CD4-positive, alpha-beta T cell treated with Interleukin-10 for 1 hour (primary cell): ENCODE data around the gene CDC123.
A peak's percentile ranks its signal among the peaks of the same experiment; 100 is the strongest.
"Not testable (repeated sequence)": the region's sequence is repeated elsewhere in the genome, so short reads cannot be mapped to it uniquely, and the experiment has no call there.

Experiments
- DNase-seq: peaks from one replicate; pipeline ENCODE4 v3.0.0-alpha.2; 2020

The CDC123 gene

DNA sequence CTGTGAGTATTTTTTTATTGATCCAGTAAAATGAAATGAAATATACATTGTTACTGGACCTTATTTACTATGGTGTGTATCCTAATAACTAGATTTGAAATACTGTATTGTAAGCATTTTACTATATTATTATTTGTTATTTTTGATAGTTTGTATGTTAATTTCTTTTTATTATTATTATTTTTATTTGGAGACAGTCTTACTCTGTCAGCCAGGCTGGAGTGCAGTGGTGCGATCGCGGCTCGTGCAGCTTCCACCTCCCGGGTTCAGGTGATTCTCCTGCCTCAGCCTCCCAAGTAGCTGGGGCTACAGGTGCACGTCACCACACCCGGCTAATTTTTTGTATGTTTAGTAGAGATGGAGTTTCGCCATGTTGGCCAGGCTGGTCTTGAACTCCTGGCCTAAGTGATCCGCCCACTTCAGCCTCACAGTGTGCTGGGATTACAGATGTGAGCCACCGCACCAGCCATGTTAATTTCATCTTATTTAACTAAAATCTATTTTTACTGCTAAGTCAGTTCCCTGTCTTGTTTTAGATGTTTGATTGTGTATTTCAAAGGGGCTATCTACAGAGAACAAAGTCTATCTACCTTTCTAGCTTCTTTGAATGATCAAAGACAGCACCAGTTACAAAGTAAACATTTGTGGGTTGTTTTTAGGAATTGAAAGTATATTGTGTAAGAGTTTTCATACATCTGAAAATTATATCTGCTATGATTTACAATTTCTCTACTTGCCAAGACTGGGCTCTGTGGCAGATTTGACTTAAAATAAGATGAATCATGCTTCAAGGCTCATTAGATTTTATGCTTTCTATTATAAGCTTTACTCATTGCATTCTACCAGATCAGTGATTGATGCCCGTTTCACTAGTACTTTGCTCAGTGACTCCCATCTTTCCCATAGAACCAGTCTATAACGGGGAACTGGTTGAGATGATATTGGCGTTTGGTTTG lies 41.6 kb downstream of the CDC123 start:
- DNase-seq, result no peak

GRCh38 chr10:12238821-12239220 lies 42.8 kb downstream of the CDC123 start:
- no peak for DNase-seq

- DNase-seq, result no peak
Observed at GRCh38 chr10:12241810-12242529, 46.0 kb downstream of the CDC123 start.

DNA sequence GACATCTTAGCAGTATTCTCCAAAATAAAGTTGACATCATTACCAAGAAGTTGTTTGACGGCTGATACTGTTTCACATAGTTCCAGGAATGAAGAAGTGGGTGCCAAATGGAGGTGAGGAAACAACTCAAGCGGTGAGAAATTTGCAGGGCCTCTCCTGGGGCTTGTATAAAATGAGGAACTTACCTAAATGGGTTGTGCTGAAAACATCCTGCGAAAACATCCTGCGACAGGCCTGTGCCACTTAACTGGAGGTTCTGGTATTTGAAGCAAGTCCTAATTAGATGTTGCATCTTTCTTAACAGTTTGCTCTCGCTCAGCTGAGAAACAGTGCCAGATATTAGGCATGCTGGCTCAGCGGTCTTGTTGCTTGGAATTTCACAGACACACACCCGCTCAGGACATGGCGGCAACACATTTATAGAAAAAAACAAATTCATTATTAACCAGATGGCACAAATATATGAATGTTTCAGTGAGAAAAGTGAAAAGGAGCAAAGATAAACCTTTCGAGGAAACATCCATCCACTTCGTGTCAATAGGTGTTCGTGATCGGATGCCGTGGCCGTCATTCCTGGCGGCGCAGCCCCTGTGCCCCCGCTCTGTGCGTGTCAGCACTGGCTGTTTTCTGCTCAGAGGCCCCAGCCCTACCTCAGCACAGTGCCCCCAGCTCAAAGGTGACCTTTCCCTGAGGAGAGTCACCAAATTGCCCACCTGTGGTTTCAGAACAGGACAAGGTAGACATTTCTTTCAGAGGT lies 48.1 kb downstream of the CDC123 start:
- DNase-seq, result peak; percentile 28

DNA sequence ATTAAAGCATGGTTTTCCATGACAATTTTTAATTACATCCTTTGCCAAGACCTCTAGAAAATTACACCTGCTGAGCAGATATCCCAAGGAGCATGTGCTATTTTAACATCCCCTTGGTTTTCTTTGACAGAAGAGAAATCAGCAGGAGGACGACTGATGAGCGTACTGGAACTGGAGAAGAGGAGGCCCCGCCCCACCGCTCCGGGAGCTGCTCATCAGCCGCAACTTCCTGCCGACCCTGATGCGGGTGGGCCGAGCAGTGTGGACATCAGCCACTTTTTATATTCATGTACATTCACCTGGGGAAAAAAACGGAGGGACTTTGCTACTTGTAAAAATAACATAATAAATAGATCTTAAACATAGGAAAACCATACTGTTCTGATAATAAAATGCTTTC lies 54.2 kb downstream of the CDC123 start:
- DNase-seq, result no peak

DNA sequence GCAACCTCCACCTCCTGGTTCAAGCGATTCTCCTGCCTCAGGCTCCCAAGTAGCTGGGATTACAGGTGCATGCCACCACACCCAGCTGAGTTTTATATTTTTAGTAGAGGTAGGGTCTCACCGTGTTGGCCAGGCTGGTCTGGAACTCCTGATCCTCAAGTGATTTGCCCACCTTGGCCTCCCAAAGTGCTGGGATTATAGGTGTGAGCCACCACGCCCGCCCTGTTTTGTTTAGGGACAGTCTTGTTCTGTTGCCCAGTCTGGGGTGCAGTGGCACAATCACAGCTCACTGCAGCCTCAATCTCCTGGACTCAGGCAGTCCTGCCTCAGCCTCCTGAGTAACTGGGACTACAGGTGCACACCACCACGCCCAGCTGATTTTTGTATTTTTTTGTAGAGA lies 54.7 kb downstream of the CDC123 start:
- DNase-seq, result not testable (repeated sequence)

GRCh38 chr10:12251581-12251980 lies 55.6 kb downstream of the CDC123 start:
- no peak for DNase-seq

DNA sequence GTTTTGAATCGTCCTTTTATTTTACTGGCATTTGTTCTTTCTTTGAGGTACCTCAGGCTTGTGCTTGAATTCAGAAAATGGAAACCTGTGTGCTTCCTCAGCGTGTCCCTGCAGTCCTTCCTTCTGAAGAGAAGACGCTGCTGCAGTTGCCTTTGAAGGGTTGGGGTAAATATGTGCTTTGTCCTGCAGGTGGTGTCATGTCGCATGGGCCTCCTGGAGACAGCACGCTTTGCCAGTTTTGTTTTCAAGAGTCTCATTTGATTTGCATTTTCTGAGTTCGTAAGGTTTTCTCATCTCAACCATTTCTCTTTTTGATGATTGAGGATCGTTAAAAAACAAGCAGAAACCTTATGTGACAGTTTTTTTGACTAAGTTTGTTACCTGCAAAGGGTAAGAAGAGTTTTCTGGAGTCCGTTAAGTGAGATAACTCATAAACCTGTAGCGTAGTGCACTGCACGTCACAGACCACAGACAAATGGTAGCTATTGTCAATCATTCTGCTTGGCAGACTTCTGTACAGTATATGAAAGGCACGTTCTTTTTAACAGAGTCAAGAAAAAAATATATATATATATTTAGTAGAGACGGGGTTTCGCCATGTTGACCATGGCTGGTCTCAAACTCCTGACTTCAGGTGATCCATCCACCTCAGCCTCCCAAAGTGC lies 57.0 kb downstream of the CDC123 start:
- DNase-seq, result no peak

GRCh38 chr10:12255048-12255447 lies 59.1 kb downstream of the CDC123 start:
- no peak for DNase-seq

GRCh38 chr10:12259988-12260387 lies 64.0 kb downstream of the CDC123 start:
- DNase-seq, result no peak

DNA sequence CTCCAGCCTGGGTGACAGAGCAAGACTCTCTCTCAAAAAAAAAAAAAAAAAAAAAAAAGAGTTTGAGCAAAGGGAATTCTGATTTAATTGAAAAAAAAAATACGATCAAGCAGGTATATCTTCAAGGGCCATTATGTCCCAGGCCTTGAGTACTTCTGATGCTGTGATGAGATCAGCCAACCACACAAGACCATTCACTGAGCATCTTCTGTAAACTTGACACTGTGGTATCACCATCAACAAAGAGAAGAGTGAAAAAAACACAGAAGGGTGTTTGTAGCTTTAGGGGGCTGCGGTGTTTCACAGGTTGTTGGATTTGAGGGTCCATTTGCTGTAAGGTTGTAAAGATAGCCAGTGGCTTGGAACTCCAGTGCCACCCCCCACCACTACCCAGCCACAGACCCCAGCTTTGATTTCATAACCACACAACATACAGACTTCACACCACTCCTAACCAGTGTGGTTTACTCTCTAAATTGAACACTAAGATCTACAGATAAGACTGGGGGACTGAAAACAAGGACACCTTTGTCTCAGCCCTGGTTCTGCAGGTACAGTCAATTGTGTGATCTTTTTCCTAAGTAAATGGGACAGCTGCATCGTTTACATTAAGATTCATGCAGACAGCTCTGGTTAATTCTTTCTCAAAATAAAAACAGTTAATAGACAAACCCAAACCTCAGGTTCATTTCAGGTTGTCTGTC lies 66.4 kb downstream of the CDC123 start:
- peak; percentile 19 for DNase-seq

DNA sequence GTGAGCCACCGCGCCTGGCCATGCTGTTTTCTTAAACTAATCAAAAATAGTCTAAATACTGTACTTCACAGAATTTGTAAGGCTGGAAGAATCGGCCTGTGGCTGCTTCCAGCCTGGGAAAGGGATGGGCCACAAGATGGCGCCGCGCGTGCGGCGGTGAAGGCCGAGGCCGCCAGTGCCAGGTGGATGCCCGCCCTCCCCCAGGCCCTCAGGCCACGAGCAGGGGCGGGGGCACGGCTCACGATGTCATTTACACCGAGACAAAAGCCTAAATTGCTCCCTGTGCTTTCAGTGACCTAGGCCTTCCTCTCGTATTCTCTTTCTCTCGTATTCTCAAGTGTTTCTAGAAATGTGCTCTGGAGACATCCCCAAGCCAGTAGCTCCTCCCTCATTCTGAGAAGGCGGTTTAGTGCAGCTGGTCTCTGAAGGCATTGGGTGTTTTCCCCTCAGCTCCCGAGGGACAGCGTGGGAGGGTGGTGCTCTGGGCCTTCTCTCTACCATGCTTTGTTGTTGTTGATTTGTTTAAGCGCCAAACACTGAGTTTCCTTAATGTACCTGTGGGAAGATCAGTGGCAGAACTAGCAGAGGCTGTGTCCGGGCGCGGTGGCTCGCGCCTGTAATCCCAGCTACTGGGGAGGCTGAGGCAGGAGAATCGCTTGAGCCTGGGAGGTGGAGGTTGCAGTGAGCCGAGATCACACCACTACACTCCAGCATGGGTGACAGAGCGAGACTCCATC lies 68.4 kb downstream of the CDC123 start:
- peak; percentile 70 for DNase-seq

DNA sequence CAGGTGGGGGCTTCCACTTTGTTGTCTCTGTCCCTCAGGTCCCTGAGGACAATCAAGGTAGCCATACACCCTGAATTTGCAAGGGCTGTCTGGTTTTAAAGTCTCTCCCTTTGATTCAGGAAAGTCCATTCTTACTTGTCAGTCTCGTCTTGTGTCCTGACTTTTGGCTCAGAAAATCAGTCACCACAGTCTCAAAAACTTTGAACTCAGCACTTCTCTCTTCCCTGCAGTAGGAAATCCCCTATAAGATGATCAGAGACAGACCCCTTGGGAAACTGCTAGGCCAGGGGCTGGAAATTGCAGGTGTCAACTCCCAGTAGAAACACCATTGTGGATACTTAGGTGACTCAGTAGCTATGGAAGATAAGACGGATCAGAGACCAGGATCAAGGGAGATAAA lies 73.1 kb downstream of the CDC123 start:
- DNase-seq, result no peak

DNA sequence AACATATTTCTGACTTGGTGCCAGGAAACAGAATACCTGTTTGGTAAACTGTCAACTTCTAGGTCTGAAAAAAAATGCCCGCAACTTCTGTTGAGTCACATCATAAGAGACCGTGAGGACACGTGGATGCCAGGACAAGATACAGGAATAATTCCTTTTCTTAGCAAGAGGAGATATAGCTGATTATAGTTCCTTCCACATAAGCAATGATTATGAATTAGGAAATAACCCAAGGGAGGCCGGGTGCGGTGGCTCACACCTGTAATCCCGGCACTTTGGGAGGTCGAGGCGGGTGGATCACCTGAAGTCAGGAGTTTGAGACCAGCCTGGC lies 75.2 kb downstream of the CDC123 start:
- no peak for DNase-seq

GRCh38 chr10:12277862-12278261 lies 81.9 kb downstream of the CDC123 start:
- not testable (repeated sequence) for DNase-seq

DNA sequence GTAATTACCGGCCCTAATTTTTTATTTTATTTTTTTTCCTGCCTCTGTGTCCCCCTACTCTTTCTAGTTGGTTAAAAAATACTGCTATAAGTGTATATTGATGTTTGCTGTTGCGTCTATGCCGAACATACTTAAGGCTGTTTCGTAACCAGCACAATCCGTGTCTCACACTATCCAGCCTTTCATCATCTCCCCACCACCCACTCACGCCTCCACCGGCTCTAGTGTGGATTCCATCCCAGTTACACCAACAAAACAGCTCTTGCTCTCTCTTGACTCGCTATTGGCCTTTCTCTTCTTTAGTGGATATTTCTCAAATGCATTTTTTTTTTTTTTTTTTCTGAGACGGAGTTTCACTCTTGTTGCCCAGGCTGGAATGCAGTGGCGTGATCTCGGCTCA lies 83.3 kb downstream of the CDC123 start:
- DNase-seq, result no peak

GRCh38 chr10:12287772-12288171 lies 91.8 kb downstream of the CDC123 start:
- DNase-seq, result no peak

GRCh38 chr10:12297784-12298183 lies 101.8 kb downstream of the CDC123 start:
- DNase-seq, result not testable (repeated sequence)

DNA sequence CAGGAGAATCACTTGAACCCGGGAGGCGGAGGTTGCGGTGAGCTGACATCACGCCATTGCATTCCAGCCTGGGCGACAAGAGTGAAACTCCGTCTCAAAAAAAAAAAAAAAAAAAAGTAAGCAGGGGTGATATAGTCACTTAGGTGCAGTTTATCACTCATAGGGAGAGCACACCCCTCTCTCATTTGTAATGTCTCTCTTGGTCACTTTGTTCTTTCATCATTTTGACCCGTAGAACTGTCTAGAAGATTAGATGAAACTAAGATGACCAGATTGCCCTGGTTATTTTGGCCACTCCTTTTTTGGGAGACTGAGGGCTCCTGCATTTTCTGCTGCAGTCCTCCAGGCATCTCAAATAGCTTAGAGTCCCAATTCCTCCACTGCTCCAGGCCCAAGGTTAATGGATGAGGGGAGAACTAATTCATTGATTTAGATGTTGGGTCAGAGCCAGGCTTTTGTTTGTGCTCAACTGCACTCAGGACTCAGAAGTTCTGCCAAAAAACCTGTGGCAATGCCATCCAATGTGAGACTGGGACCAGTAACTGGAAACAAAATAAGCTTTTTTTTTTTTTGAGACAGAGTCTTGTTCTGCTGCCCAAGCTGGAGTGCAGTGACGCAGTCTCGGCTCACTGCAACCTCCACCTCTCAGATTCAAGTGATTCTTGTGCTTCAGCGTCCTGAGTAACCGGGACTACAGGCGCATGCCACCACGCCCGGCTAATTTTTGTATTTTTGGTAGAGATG lies 103.4 kb downstream of the CDC123 start:
- no peak for DNase-seq
